SK-N-SH (cell line): ENCODE data around the gene TMEM14B. TPM values are rescaled to one million over a fixed set of nuclear protein-coding genes. Genes with fewer than 3 reads are reported as not detected.

Experiments
- CTCF ChIA-PET: fragments of 300-600, 350-600 bp; formaldehyde crosslinking; extraction: SDS; loops from one replicate; lab custom pipeline; 2021; lab: Yijun Ruan, JAX
- POLR2A ChIA-PET: fragments of 350-600 bp; sonication (Branson Sonifier 250); formaldehyde crosslinking; extraction: SDS; loops from one replicate; lab custom pipeline; 2020; ENCODE audit warnings: antibody characterized with exemption, inconsistent platforms; lab: Yijun Ruan, JAX
- DNase-seq: peaks from one replicate; pipeline ENCODE4 v3.0.0; 2012
- H2AFZ ChIP-seq: fragments of 200-600 bp; sonication (generic); 2 replicates; pipeline ENCODE4 v1.8.1; 2016; ENCODE audit warnings: antibody characterized with exemption, mild to moderate bottlenecking, low read depth
- H3F3A ChIP-seq: fragments of 200-600 bp; sonication (generic); replicated peaks from 2 replicates; pipeline ENCODE3; 2016; ENCODE audit warnings: antibody characterized with exemption, mild to moderate bottlenecking; ENCODE audit not compliant: insufficient read depth
- H3K27ac ChIP-seq, 2 experiments: fragments of 200-500 bp in 1 of 2; fragments of 200-600 bp in 1 of 2; sonication (Bioruptor generic) in 1 of 2; sonication (generic), shearing (Covaris generic) in 1 of 2; 2 replicates each; pipeline versions ENCODE4 v1.5.1 to v1.6.1; 2014 to 2016; ENCODE audit warnings: low read depth in 2 of 2, inconsistent platforms in 1 of 2, low read length in 1 of 2, mild to moderate bottlenecking in 1 of 2, mixed read lengths in 1 of 2
- H3K27me3 ChIP-seq: fragments of 200-600 bp; sonication (generic), shearing (Covaris generic); 2 replicates; pipeline ENCODE4 v1.6.1; 2016; ENCODE audit warnings: mixed run types; ENCODE audit not compliant: insufficient read depth
- H3K36me3 ChIP-seq, 2 experiments: fragments of 200-500 bp in 1 of 2; fragments of 200-600 bp in 1 of 2; sonication (Bioruptor generic) in 1 of 2; sonication (generic) in 1 of 2; replicated peaks in 1 of 2; 2 replicates each; pipeline versions ENCODE3 to v1.5.1; 2014 to 2016; ENCODE audit warnings: low read length in 1 of 2, mild to moderate bottlenecking in 1 of 2; ENCODE audit not compliant: insufficient read depth in 2 of 2, control insufficient read depth in 1 of 2
- H3K4me1 ChIP-seq, 2 experiments: fragments of 200-500 bp in 1 of 2; fragments of 200-600 bp in 1 of 2; sonication (Bioruptor generic) in 1 of 2; sonication (generic), shearing (Covaris generic) in 1 of 2; 2 replicates each; pipeline versions ENCODE4 v1.5.1 to v1.6.1; 2014 to 2016; ENCODE audit warnings: low read depth in 1 of 2, low read length in 1 of 2, mixed run types in 1 of 2; ENCODE audit not compliant: insufficient read depth in 2 of 2, control insufficient read depth in 1 of 2
- H3K4me2 ChIP-seq: fragments of 200-600 bp; sonication (generic), shearing (Covaris generic); 2 replicates; pipeline ENCODE4 v1.6.1; 2017; ENCODE audit warnings: mixed run types
- H3K4me3 ChIP-seq, 2 experiments: fragments of 200-500 bp in 1 of 2; fragments of 200-600 bp in 1 of 2; sonication (Bioruptor generic) in 1 of 2; sonication (generic), shearing (Covaris generic) in 1 of 2; 2 replicates each; pipeline versions ENCODE4 v1.5.1 to v1.8.1; 2014 to 2016; ENCODE audit warnings: low read depth in 2 of 2, inconsistent platforms in 1 of 2, low read length in 1 of 2, mild to moderate bottlenecking in 1 of 2, mixed read lengths in 1 of 2, moderate library complexity in 1 of 2
- H3K79me2 ChIP-seq: fragments of 200-600 bp; sonication (generic); 2 replicates; pipeline ENCODE4 v1.8.1; 2017; ENCODE audit warnings: mild to moderate bottlenecking; ENCODE audit not compliant: insufficient read depth
- H3K9ac ChIP-seq: fragments of 200-600 bp; sonication (generic); 2 replicates; pipeline ENCODE4 v1.6.1; 2017; ENCODE audit warnings: mixed run types
- H3K9me2 ChIP-seq: fragments of 200-600 bp; sonication (generic); 2 replicates; pipeline ENCODE4 v1.6.1; 2017; ENCODE audit warnings: mixed run types
- H3K9me3 ChIP-seq: fragments of 200-600 bp; sonication (generic); 2 replicates; pipeline ENCODE4 v1.6.1; 2017; ENCODE audit warnings: mixed run types, mild to moderate bottlenecking, moderate library complexity
- H4K20me1 ChIP-seq: fragments of 200-600 bp; sonication (generic); 2 replicates; pipeline ENCODE4 v1.6.1; 2017; ENCODE audit warnings: mild to moderate bottlenecking, mixed run types; ENCODE audit not compliant: insufficient read depth
- CHD2 ChIP-seq: fragments of 150-350 bp; IDR thresholded peaks from 2 replicates; pipeline ENCODE4 v1.6.1; 2018; ENCODE audit warnings: low read length; ENCODE audit not compliant: partially characterized antibody
- EP300 ChIP-seq, 2 experiments: IDR thresholded peaks; 2 replicates each; pipeline versions ENCODE4 v1.4.0 to v1.6.1; 2012; ENCODE audit warnings: borderline replicate concordance in 1 of 2, low read depth in 1 of 2, low read length in 1 of 2
- FOXM1 ChIP-seq: IDR thresholded peaks from 2 replicates; pipeline ENCODE4 v1.4.0; 2012; ENCODE audit warnings: low read depth, mild to moderate bottlenecking
- RAD21 ChIP-seq: IDR thresholded peaks from 2 replicates; pipeline ENCODE4 v1.6.1; 2012; ENCODE audit warnings: mild to moderate bottlenecking, low read length
- RCOR1 ChIP-seq: fragments of 150-350 bp; IDR thresholded peaks from 2 replicates; pipeline ENCODE4 v1.6.1; 2017; ENCODE audit warnings: antibody characterized with exemption, low read length
- SMC3 ChIP-seq: IDR thresholded peaks from 2 replicates; pipeline ENCODE4 v1.6.1; 2012; ENCODE audit warnings: low read depth, low read length, improper control_type of control experiment
- TAF1 ChIP-seq: IDR thresholded peaks from 2 replicates; pipeline ENCODE4 v1.6.1; 2012; ENCODE audit warnings: low read depth, mild to moderate bottlenecking, low read length, moderate library complexity, borderline replicate concordance
- TEAD4 ChIP-seq: IDR thresholded peaks from 2 replicates; pipeline ENCODE4 v1.4.0; 2012; ENCODE audit warnings: mild to moderate bottlenecking, borderline replicate concordance; ENCODE audit not compliant: insufficient read depth
- YY1 ChIP-seq: IDR thresholded peaks from 2 replicates; pipeline ENCODE4 v1.4.0; 2012; ENCODE audit warnings: low read depth, mild to moderate bottlenecking
- WGBS: methylation state at CpG from one replicate; pipeline ENCODE4 v1.1.6; 2017; ENCODE audit warnings: low lambda C conversion rate; 5-methylcytosine and 5-hydroxymethylcytosine counted together
- polyA plus RNA-seq, 3 experiments: library from polyadenylated mRNA; depleted of rRNA; stranded (reverse); fragments of >200 nt; gene quantifications; 2 replicates each; pipeline ENCODE4 v1.2.3, GENCODE V29; 2012
- TF ChIP-seq, protein P1 (sequence below): IDR thresholded peaks from 2 replicates; pipeline ENCODE4 v1.4.0; 2012; ENCODE audit warnings: low read depth, borderline replicate concordance
- TF ChIP-seq, protein P2 (sequence below): fragments of 200-600 bp; sonication (generic); IDR thresholded peaks from 2 replicates; pipeline ENCODE4 v1.6.1; 2017; ENCODE audit warnings: antibody characterized with exemption, mild to moderate bottlenecking, moderate library complexity
- TF ChIP-seq, protein P3 (sequence below): fragments of 150-350 bp; IDR thresholded peaks from 2 replicates; pipeline ENCODE4 v1.6.1; 2016; ENCODE audit warnings: mild to moderate bottlenecking, low read depth, low read length
- TF ChIP-seq, protein P4 (sequence below): IDR thresholded peaks from 2 replicates; pipeline ENCODE4 v1.6.1; 2012; ENCODE audit warnings: mild to moderate bottlenecking, low read depth, low read length, moderate library complexity

The TMEM14B gene
- polyA plus RNA-seq, 1 of the 3 experiments (the other 2 are of a cell fraction) = 93.6 TPM

DNA sequence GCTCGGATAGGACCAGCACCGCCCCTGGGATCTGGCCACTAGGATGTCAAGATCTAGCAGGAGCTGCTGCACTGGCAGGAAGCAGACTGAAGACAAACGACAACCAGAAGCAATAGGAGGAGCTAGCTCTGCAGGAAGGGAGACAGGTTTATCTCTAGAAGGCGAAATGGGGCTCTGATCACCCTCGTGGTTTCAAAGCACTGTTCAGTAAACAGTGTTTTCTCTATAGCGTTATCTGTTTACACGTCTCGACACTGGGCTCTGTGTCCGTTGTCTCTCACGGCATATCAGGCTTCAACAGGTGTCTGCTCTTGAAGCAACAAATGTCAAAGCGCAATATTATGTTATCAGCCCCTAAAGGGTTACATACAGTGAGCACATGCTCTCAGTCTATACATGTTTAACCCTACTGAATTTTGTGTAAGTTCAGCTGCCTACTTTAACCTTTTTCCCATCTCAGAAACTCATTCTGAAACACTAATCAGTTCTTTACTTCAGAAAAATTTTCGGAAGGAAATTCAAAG is 23.8 kb downstream of the TMEM14B start (continued):
- TF ChIP-seq EP300 (IDR thresholded peaks at IDR 0.05; ENCODE audit: borderline replicate concordance in 1 of 2, low read depth in 1 of 2, low read length in 1 of 2) = no peak
- TF ChIP-seq, protein P1, sequence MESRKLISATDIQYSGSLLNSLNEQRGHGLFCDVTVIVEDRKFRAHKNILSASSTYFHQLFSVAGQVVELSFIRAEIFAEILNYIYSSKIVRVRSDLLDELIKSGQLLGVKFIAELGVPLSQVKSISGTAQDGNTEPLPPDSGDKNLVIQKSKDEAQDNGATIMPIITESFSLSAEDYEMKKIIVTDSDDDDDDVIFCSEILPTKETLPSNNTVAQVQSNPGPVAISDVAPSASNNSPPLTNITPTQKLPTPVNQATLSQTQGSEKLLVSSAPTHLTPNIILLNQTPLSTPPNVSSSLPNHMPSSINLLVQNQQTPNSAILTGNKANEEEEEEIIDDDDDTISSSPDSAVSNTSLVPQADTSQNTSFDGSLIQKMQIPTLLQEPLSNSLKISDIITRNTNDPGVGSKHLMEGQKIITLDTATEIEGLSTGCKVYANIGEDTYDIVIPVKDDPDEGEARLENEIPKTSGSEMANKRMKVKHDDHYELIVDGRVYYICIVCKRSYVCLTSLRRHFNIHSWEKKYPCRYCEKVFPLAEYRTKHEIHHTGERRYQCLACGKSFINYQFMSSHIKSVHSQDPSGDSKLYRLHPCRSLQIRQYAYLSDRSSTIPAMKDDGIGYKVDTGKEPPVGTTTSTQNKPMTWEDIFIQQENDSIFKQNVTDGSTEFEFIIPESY = no peak
- TF ChIP-seq TAF1 = no peak
- TF ChIP-seq RAD21 = no peak

DNA sequence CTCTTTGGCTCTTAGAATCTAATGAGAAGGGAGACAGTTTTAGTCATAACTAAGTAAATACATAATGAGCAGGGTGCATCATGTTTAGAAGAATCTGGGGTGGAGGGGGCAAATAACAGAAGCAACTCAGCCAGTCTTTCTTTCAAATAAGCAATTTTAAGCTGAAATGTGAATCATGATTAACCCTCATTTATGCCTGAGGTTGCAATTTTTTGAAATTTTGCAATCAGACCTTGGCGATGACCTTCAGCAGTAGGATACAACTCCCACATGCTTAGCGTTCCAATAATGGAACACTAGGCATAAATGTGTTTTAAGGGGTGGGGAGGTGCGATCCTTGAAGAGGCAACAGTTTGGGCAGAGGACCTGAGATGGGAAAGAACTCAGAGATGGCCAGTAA is 30.6 kb downstream of the TMEM14B start:
- CTCF ChIA-PET = no interaction called here
- H3K4me1 ChIP-seq = no peaks in the 10 kb centered on the region
- no peaks in the 10 kb centered on the region for H3K79me2 ChIP-seq
- DNase-seq = no peak
- no peaks in the 10 kb centered on the region for H3K9me2 ChIP-seq
- H4K20me1 ChIP-seq = no peaks in the 10 kb centered on the region
- POLR2A ChIA-PET = no interaction called here
- no peak for TF ChIP-seq FOXM1
- TF ChIP-seq RCOR1 = no peak
- TF ChIP-seq TEAD4 = no peak
- TF ChIP-seq, protein P2, sequence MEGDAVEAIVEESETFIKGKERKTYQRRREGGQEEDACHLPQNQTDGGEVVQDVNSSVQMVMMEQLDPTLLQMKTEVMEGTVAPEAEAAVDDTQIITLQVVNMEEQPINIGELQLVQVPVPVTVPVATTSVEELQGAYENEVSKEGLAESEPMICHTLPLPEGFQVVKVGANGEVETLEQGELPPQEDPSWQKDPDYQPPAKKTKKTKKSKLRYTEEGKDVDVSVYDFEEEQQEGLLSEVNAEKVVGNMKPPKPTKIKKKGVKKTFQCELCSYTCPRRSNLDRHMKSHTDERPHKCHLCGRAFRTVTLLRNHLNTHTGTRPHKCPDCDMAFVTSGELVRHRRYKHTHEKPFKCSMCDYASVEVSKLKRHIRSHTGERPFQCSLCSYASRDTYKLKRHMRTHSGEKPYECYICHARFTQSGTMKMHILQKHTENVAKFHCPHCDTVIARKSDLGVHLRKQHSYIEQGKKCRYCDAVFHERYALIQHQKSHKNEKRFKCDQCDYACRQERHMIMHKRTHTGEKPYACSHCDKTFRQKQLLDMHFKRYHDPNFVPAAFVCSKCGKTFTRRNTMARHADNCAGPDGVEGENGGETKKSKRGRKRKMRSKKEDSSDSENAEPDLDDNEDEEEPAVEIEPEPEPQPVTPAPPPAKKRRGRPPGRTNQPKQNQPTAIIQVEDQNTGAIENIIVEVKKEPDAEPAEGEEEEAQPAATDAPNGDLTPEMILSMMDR = no peak
- TF ChIP-seq, protein P3, sequence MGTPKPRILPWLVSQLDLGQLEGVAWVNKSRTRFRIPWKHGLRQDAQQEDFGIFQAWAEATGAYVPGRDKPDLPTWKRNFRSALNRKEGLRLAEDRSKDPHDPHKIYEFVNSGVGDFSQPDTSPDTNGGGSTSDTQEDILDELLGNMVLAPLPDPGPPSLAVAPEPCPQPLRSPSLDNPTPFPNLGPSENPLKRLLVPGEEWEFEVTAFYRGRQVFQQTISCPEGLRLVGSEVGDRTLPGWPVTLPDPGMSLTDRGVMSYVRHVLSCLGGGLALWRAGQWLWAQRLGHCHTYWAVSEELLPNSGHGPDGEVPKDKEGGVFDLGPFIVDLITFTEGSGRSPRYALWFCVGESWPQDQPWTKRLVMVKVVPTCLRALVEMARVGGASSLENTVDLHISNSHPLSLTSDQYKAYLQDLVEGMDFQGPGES = no peak
- TF ChIP-seq, protein P4, sequence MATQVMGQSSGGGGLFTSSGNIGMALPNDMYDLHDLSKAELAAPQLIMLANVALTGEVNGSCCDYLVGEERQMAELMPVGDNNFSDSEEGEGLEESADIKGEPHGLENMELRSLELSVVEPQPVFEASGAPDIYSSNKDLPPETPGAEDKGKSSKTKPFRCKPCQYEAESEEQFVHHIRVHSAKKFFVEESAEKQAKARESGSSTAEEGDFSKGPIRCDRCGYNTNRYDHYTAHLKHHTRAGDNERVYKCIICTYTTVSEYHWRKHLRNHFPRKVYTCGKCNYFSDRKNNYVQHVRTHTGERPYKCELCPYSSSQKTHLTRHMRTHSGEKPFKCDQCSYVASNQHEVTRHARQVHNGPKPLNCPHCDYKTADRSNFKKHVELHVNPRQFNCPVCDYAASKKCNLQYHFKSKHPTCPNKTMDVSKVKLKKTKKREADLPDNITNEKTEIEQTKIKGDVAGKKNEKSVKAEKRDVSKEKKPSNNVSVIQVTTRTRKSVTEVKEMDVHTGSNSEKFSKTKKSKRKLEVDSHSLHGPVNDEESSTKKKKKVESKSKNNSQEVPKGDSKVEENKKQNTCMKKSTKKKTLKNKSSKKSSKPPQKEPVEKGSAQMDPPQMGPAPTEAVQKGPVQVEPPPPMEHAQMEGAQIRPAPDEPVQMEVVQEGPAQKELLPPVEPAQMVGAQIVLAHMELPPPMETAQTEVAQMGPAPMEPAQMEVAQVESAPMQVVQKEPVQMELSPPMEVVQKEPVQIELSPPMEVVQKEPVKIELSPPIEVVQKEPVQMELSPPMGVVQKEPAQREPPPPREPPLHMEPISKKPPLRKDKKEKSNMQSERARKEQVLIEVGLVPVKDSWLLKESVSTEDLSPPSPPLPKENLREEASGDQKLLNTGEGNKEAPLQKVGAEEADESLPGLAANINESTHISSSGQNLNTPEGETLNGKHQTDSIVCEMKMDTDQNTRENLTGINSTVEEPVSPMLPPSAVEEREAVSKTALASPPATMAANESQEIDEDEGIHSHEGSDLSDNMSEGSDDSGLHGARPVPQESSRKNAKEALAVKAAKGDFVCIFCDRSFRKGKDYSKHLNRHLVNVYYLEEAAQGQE = no peak
- TF ChIP-seq EP300 (IDR thresholded peaks at IDR 0.05; ENCODE audit: borderline replicate concordance in 1 of 2, low read depth in 1 of 2, low read length in 1 of 2) = no peak
- TF ChIP-seq CHD2 = no peak
- no peak for TF ChIP-seq SMC3
- TF ChIP-seq YY1 = no peak
- TF ChIP-seq, all 33 proteins: peak for 0
- Histone ChIP-seq H3K4me2 (no peak overlapping the region), H3K9me3 (no peaks in the 10 kb centered on the region), H3K27ac (no peak overlapping the region), H2AFZ (no peak overlapping the region), H3K36me3 (peaks cover 5 to 6% of the 10 kb centered on the region in 2 experiments), H3F3A (no peaks in the 10 kb centered on the region), H3K27me3 (no peaks in the 10 kb centered on the region), H3K4me3 (no peak overlapping the region), H3K9ac (no peak overlapping the region)
- WGBS = 77% methylated on average over 3 of the region's 3 CpGs
